ENCODE measurements around the gene AIRE.
"Not testable (repeated sequence)": the region's sequence is repeated elsewhere in the genome, so short reads cannot be mapped to it uniquely, and the experiment has no call there.

The AIRE gene

DNA sequence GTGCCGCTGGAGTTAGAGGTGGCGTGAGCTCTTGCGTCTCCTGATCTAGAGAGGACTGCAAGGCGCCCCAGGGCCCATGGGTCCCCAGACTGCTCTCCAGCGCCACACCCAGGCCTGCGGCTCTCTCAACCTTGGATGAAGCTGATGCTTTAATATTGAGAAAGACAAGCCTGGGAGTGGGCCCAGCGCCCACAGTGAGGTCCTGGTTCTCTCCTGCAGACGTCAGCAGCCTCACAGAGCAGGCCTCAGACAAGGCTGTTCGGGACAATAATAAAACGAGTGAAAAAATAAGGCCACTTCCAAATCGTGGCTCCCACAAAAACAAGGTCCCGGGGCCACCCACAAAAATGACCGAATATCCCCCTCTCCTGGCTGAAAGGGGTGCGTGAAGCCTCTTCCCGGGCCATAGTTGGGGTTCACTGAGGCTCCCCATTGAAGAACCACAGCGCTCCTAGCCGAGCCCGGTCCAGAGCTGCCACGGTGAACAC lies 18.0 kb upstream of the AIRE start:
- DNase-seq (ENCODE audit: low spot score): peak; percentile 14

GRCh38 chr21:44269090-44269489 lies 16.6 kb upstream of the AIRE start:
- DNase-seq (ENCODE audit: low spot score): no peak

DNA sequence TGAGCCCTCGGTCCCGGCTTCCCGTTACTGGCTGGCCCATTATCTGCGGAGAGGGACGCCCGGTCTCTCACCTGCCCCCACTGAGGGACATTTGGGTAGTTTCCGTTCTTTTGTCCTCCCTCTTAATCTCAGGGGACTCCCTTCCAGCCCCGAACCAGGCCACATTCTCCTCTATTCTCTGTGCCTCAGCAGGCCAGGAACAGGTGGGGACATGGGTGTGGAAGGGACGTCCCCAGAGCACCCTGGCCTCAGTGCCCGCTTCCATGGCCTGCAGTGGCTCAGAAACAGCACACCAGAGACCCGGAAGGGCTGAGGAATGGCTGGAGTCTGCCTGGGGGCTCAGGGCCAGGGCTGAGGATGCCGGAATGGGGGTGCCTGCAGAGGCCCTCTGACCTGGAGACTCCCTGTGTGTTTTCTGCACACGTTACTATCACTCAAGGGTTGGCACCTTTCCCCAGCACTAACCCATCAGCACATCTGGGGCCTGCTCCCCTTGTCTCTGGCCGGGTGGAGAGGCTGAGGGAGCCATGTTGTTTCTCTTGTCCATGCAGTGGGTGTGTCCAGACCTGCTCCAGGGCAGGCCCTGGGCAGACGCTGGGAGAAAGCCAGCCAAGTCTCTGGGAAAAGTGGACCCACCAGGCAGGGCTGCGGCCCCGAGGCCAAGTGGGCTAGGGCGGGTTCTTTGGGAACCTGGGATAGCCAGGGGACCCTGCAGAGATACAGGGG lies 14.0 kb upstream of the AIRE start:
- DNase-seq (ENCODE audit: low spot score): no peak

GRCh38 chr21:44272284-44272858 lies 13.3 kb upstream of the AIRE start:
- DNase-seq (ENCODE audit: low spot score): no peak

GRCh38 chr21:44273046-44273445 lies 12.6 kb upstream of the AIRE start:
- DNase-seq (ENCODE audit: low spot score): no peak

GRCh38 chr21:44275041-44275440 lies 10.6 kb upstream of the AIRE start:
- no peak for DNase-seq (ENCODE audit: low spot score)

DNA sequence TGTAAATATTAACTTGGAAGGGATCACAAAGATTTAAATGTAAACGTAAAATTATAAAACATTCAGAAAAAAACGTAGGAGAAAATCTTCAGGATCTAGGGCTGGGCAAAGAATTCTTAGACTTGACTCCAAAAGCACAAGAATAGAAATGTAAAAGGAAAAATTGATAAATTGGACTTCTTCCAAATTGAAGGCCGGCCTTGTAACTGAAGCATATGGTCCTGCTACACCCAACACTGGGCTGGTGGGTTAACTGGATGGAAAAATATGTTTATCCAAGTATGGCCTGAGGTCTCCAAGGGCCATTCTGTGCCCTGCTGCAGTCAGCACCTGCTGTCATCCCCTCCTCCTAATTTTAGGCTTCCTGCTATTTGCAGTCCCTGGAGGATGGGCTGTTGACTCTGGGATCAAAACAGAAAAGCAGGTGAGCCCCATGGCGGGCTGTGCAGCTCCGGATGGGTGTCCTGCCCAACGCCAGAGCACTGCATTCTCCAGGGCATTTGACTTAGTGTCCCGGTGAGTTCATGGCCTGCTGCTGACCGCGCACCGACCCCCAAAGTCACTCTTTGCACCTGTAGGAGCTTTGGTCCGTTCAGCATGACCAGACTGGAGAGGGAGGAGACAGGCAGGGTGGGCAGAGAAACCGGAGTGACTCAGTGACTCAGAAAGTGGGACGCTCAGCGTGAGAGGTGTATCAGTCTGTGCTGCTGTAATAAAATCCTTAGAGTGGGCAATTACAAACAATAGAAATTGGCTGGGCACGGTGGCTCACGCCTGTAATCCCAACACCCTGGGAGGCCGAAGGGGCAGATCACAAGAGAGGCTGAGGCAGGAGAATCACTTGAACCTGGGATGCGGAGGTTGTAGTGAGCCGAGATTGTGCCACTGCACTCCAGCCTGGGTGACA lies 6.1 kb upstream of the AIRE start:
- no peak for DNase-seq (ENCODE audit: low spot score)

- no peak for DNase-seq (ENCODE audit: low spot score)
Observed at GRCh38 chr21:44281801-44282200, 3.9 kb upstream of the AIRE start.

GRCh38 chr21:44282370-44282769 lies 3.3 kb upstream of the AIRE start:
- DNase-seq (ENCODE audit: low spot score): no peak

GRCh38 chr21:44283211-44283785 lies 2.4 kb upstream of the AIRE start:
- DNase-seq (ENCODE audit: low spot score): not testable (repeated sequence)

DNA sequence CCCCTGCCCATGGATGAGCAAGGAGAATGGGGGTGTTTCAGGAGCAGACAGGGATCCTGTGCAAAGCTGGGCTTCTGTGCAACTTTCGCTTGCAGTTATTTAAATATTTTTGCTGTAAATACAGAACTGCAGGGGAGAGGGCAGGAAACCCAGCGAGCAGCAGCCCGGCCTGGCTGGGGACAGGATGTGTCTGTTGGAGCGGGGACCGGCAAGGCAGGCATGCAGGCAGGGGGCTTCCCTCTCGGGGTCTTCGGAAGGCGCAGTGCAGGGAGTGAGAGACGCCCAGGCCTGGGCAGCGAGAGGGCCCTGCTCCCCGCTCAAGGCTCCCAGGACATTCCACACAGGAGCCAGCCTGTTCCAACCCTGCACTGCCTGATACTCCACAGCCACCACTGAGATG lies 1.7 kb upstream of the AIRE start:
- no peak for DNase-seq (ENCODE audit: low spot score)

- DNase-seq (ENCODE audit: low spot score): no peak
Observed at GRCh38 chr21:44286086-44286715, 525 bp downstream of the AIRE start.

- no peak for DNase-seq (ENCODE audit: low spot score)
Observed at GRCh38 chr21:44286716-44287632, 1.3 kb downstream of the AIRE start.

GRCh38 chr21:44288251-44289110 lies 2.8 kb downstream of the AIRE start:
- no peak for DNase-seq (ENCODE audit: low spot score)

- no peak for DNase-seq (ENCODE audit: low spot score)
Observed at GRCh38 chr21:44289381-44290010, 3.8 kb downstream of the AIRE start.

- DNase-seq (ENCODE audit: low spot score): no peak
Observed at GRCh38 chr21:44290327-44291077, 4.8 kb downstream of the AIRE start.

GRCh38 chr21:44291078-44291935 lies 5.6 kb downstream of the AIRE start:
- DNase-seq (ENCODE audit: low spot score): no peak

Measured in CD4-positive, alpha-beta T cell treated with Interleukin-15 for 4 hours (primary cell).